Upper lobe of left lung (tissue), 6 donors: ENCODE measurements around the gene UBR4. TPM values are rescaled to one million over a fixed set of nuclear protein-coding genes. Genes with fewer than 3 reads are reported as not detected.

Experiments
- ATAC-seq, 2 donors: fragments of 200-7000 bp; cut with Tn5 transposase; one replicate each; pipeline ENCODE4 v1.9.1; 2022; ENCODE audit warnings: mild to moderate bottlenecking in 2 of 2, moderate library complexity in 2 of 2; ENCODE audit not compliant: low FRiP score in 2 of 2
- DNase-seq, 2 donors: peaks; one replicate each; pipeline ENCODE4 v3.0.0-alpha.2; 2019 to 2020
- H3K27ac ChIP-seq, 4 donors: fragments of 200-600 bp; sonication (generic); one replicate each; pipeline ENCODE4 v1.5.1; 2016 to 2019
- H3K27me3 ChIP-seq, 4 donors: fragments of 200-600 bp; sonication (generic); one replicate each; pipeline ENCODE4 v1.5.1; 2017 to 2019
- H3K36me3 ChIP-seq, 4 donors: fragments of 200-600 bp; sonication (generic); one replicate each; pipeline ENCODE4 v1.5.1; 2016 to 2019
- H3K4me1 ChIP-seq, 4 donors: fragments of 200-600 bp; sonication (generic); one replicate each; pipeline ENCODE4 v1.5.1; 2018 to 2019
- H3K4me3 ChIP-seq, 4 donors: fragments of 200-600 bp; sonication (generic); one replicate each; pipeline ENCODE4 v1.5.1; 2017 to 2019; ENCODE audit warnings: mild to moderate bottlenecking in 2 of 4, moderate library complexity in 1 of 4
- H3K9me3 ChIP-seq, 4 donors: fragments of 200-600 bp; sonication (generic); one replicate each; pipeline ENCODE4 v1.5.1; 2018 to 2019
- EP300 ChIP-seq, 4 donors: sonication (generic); formaldehyde crosslinking; IDR thresholded peaks; one replicate each; pipeline ENCODE4 v1.5.1; 2017; ENCODE audit warnings: antibody characterized with exemption in 4 of 4, control low read depth in 2 of 4
- POLR2A ChIP-seq, 4 donors: fragments of 450-650 bp; IDR thresholded peaks; one replicate each; pipeline ENCODE4 v1.5.1; 2016 to 2017; ENCODE audit warnings: antibody characterized with exemption in 4 of 4, mild to moderate bottlenecking in 2 of 4
- POLR2AphosphoS5 ChIP-seq, 2 donors: sonication (generic); formaldehyde crosslinking; IDR thresholded peaks; one replicate each; pipeline ENCODE4 v1.5.1; 2017; ENCODE audit warnings: antibody characterized with exemption in 2 of 2
- WGBS, 2 donors: methylation state at CpG; one replicate each; pipeline ENCODE4 v1.1.5; 2017 to 2018; 5-methylcytosine and 5-hydroxymethylcytosine counted together
- total RNA-seq, 6 donors: library from RNA; depleted of rRNA in 4 of 6; stranded (reverse); fragments of >200 nt in 4 of 6; gene quantifications; one replicate each; pipeline versions ENCODE4 v1.1.0 to v1.2.1, GENCODE V29; 2016 to 2021
- TF ChIP-seq, protein P1 (sequence below), 6 experiments: fragments of 450-650 bp in 4 of 6; fragments of 200-600 bp in 2 of 6; sonication (generic) in 2 of 6; IDR thresholded peaks; one replicate each; pipeline ENCODE4 v1.5.1; 2016 to 2019; ENCODE audit warnings: antibody characterized with exemption in 6 of 6
- donor health status: DM: no; HTN: no; CAD: no; lungs with moderate emphysema.
- donor health status: DM: no; HTN: yes; CAD: no; lungs with severe emphysema.

The UBR4 gene
- total RNA-seq, 6 donors from 2014 or later = 101 to 317 (median 135) TPM

DNA sequence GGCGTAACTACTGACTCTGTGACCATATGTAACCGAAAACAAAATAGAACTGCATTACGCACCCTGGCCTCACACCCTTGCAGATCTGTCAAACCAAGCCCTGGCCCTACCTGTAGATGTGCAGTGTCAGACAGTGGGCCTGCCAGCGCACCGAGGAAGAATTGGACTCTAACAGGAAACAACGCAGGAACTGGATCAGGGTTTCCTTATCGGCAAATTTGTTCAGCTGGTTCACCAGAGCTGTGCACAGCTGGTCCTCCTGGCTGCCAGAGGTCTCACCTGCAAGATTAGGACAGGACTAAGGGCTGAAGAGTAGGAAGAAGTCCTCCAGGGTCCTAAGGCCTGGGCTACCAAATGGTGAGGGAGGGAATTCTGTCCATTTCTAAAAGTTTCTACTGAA lies 90.0 kb downstream of the UBR4 start:
- Histone ChIP-seq H3K27ac (no peak overlapping the region), H3K36me3 (peaks cover 85 to 100% (median 97%) of the 10 kb centered on the region in 4 donors), H3K4me1 (no peaks in the 10 kb centered on the region), H3K27me3 (no peaks in the 10 kb centered on the region), H3K9me3 (no peaks in the 10 kb centered on the region), H3K4me3 (no peak overlapping the region)
- DNase-seq (no peak), ATAC-seq (no peak)
- WGBS, 2 donors = 93 to 94% methylated on average over 5 to 7 of the region's 7 CpGs
- TF ChIP-seq, protein P1, sequence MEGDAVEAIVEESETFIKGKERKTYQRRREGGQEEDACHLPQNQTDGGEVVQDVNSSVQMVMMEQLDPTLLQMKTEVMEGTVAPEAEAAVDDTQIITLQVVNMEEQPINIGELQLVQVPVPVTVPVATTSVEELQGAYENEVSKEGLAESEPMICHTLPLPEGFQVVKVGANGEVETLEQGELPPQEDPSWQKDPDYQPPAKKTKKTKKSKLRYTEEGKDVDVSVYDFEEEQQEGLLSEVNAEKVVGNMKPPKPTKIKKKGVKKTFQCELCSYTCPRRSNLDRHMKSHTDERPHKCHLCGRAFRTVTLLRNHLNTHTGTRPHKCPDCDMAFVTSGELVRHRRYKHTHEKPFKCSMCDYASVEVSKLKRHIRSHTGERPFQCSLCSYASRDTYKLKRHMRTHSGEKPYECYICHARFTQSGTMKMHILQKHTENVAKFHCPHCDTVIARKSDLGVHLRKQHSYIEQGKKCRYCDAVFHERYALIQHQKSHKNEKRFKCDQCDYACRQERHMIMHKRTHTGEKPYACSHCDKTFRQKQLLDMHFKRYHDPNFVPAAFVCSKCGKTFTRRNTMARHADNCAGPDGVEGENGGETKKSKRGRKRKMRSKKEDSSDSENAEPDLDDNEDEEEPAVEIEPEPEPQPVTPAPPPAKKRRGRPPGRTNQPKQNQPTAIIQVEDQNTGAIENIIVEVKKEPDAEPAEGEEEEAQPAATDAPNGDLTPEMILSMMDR (IDR thresholded peaks at IDR 0.05) = no peak
- TF ChIP-seq EP300 (IDR thresholded peaks at IDR 0.05) = no peak
- TF ChIP-seq POLR2A (IDR thresholded peaks at IDR 0.05) = no peak
- TF ChIP-seq POLR2AphosphoS5 (IDR thresholded peaks at IDR 0.05) = no peak

DNA sequence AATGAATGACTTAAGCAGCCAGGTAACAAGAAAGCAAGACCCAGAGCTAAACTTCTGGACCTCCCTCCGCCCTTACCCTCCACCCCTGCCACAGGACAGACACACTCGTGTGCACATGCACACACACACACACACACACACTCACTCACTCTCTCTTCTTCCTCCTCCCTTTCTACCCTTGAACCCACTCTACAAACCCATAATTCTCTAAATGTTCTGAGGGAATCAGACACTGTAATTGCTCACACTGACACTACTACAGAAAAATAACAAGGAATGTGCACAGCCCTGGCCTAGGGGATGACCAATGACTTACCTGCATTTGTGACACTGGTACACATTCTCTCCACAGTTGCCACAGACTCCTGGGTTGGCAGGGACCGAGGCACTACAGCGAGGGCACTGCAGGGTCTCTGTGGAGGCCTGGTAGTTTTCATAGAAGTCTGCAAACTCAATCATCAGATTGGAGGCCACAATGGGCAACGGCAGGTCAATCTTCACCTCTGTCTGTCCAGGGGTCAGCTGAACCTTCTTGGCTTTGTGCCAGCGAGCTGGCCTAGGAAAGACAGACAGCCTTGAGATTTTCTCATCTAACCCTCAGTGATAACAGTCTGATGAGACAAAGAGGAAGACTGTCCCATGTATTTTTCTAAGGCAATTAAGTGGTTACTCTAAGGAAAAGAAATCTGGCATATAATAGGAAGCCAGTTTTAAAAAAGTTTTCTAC lies 94.8 kb downstream of the UBR4 start:
- 86 to 93% methylated on average over 3 to 6 of the region's 6 CpGs for WGBS, 2 donors
- Histone ChIP-seq H3K4me3 (no peak overlapping the region), H3K9me3 (no peaks in the 10 kb centered on the region), H3K27me3 (no peaks in the 10 kb centered on the region), H3K4me1 (no peaks in the 10 kb centered on the region), H3K36me3 (peaks cover 95 to 100% (median 99%) of the 10 kb centered on the region in 4 donors), H3K27ac (no peak overlapping the region)
- no peak for DNase-seq
- TF ChIP-seq POLR2A (IDR thresholded peaks at IDR 0.05) (no peak), EP300 (IDR thresholded peaks at IDR 0.05) (no peak), POLR2AphosphoS5 (IDR thresholded peaks at IDR 0.05) (no peak)
- TF ChIP-seq, protein P1 (IDR thresholded peaks at IDR 0.05) = no peak
- ATAC-seq = no peak

DNA sequence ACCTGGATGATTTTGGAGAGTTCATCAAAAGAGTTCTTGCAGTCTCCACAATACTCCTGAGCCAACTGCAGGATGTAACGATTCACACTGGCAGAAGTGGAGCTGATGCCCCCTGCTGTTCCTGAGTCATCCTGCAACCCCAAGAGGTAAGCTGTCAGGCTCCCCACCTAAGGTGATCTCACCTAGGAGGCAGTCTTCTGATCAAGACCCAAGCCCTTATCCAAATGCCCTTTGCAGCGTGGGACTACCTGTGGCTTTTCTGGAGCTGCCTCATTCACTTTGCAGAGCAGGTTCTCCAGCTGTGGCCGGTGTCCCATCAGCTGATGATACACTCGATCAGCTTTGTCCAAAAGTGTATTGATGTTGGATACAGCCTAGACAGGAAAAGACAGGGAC lies 96.4 kb downstream of the UBR4 start:
- ATAC-seq (peak in 1 of 2 donors; percentile 6), DNase-seq (no peak)
- H3K27me3 ChIP-seq = no peaks in the 10 kb centered on the region
- H3K4me3 ChIP-seq = no peak overlapping the region
- H3K36me3 ChIP-seq = peaks cover 91 to 100% (median 99%) of the 10 kb centered on the region in 4 donors
- WGBS, 2 donors = 56 to 76% methylated on average over 3 to 4 of the region's 4 CpGs
- H3K9me3 ChIP-seq = no peaks in the 10 kb centered on the region
- no peak overlapping the region for H3K27ac ChIP-seq
- H3K4me1 ChIP-seq = no peaks in the 10 kb centered on the region
- no peak for TF ChIP-seq POLR2AphosphoS5 (IDR thresholded peaks at IDR 0.05)
- TF ChIP-seq, protein P1 (IDR thresholded peaks at IDR 0.05) = peak in 1 of 6 experiments; percentile 10

DNA sequence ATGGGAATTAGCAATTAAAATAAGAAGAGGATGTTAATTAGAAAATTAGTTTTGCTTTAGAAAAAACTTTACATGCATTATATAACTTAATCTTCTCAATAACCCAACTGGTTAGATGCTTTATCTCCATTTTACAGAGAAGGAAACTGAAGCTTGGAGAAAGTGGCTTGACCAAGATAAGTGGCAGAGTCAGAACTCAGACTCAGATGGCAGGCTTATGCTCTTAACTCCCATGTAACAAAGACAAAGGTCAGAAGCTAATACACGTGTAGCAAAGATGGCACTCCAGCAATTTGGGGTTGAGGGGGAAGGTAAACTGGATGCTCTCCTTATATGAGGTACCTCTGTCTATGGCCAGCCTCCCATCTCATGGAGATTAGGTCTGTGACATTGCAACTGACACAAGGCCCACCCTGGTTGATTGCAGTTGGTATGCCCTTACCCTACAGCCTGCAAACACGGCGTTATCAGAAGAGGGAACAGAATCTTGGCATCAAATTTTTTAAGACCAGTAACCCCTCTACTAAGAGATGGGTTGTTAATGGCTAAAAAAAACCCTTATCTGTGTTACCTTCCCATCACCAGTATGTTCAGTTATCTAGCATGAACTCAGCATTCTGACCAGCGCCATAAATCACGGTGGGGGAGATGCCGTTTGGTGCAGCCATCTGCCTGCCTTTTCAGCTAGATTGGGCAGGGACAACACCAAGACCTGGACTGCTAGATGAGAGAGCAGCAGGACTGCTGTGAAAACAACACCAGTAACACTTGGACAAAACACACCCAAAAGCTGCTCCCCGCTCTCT lies 97.0 kb downstream of the UBR4 start:
- ATAC-seq (no peak), DNase-seq (no peak)
- WGBS, 2 donors = 87 to 91% methylated on average over 6 to 7 of the region's 7 CpGs
- no peak overlapping the region for H3K4me3 ChIP-seq
- no peaks in the 10 kb centered on the region for H3K9me3 ChIP-seq
- TF ChIP-seq EP300 (IDR thresholded peaks at IDR 0.05) (no peak), POLR2AphosphoS5 (IDR thresholded peaks at IDR 0.05) (no peak), POLR2A (IDR thresholded peaks at IDR 0.05) (no peak)
- TF ChIP-seq, protein P1 (IDR thresholded peaks at IDR 0.05) = no peak
- no peak overlapping the region for H3K27ac ChIP-seq
- H3K36me3 ChIP-seq = peaks cover 90 to 100% (median 99%) of the 10 kb centered on the region in 4 donors
- H3K27me3 ChIP-seq = no peaks in the 10 kb centered on the region
- H3K4me1 ChIP-seq = no peaks in the 10 kb centered on the region
